ENCODE data around the gene FABP3. TPM values are rescaled to one million over a fixed set of nuclear protein-coding genes. Genes with fewer than 3 reads are reported as not detected.
"Not testable (repeated sequence)": the region's sequence is repeated elsewhere in the genome, so short reads cannot be mapped to it uniquely, and the experiment has no call there.

The FABP3 gene
- total RNA-seq, 2 experiments from 2014 or later, result not detected

- Histone ChIP-seq H3K9me3 (ENCODE audit: low read length) (no peaks in the 10 kb centered on the region), H2AFZ (ENCODE audit: low read length) (no peak overlapping the region), H3K79me2 (ENCODE audit: insufficient read depth, low read depth, low read length) (no peaks in the 10 kb centered on the region), H3K4me1 (ENCODE audit: insufficient read depth, low read length, poor library complexity, severe bottlenecking) (no peaks in the 10 kb centered on the region), H3K36me3 (ENCODE audit: insufficient read depth, low read length) (no peaks in the 10 kb centered on the region), H3K4me3 (ENCODE audit: low read depth, low read length, poor library complexity, severe bottlenecking) (no peak overlapping the region), H3K4me2 (ENCODE audit: low read length) (no peak overlapping the region), H3K9me2 (ENCODE audit: insufficient read depth, low read length) (no peaks in the 10 kb centered on the region), H3K27ac (ENCODE audit: low read depth, low read length, poor library complexity, severe bottlenecking) (no peak overlapping the region), H4K20me1 (ENCODE audit: insufficient read depth, low read length) (no peaks in the 10 kb centered on the region)
- ChIA-PET CTCF (ENCODE audit: unreplicated experiment) (no interaction called here), POLR2A (no interaction called here)
- TF ChIP-seq EZH2phosphoT487 (IDR thresholded peaks at IDR 0.05; ENCODE audit: borderline replicate concordance, low read depth, low read length) (no peak), CTCF (conservative IDR thresholded peaks at IDR 0.05; ENCODE audit: low read length) (no peak)
- intact Hi-C loops (cut with micrococcal nuclease; ENCODE audit: unreplicated experiment), result no loop called here
- DNase-seq (ENCODE audit: low spot score), result no peak
- BruUV-seq (replicated peaks), result no TSS peak
Observed at GRCh38 chr1:31387612-31388011, 14.7 kb upstream of the FABP3 start.

- H3K9me3 ChIP-seq (ENCODE audit: low read length); H3K36me3 ChIP-seq (ENCODE audit: insufficient read depth, low read length); CTCF ChIA-PET (ENCODE audit: unreplicated experiment); H2AFZ ChIP-seq (ENCODE audit: low read length); H3K79me2 ChIP-seq (ENCODE audit: insufficient read depth, low read depth, low read length); DNase-seq (ENCODE audit: low spot score); H3K4me1 ChIP-seq (ENCODE audit: insufficient read depth, low read length, poor library complexity, severe bottlenecking); H4K20me1 ChIP-seq (ENCODE audit: insufficient read depth, low read length); H3K9me2 ChIP-seq (ENCODE audit: insufficient read depth, low read length); H3K4me3 ChIP-seq (ENCODE audit: low read depth, low read length, poor library complexity, severe bottlenecking); intact Hi-C loops (cut with micrococcal nuclease; ENCODE audit: unreplicated experiment); H3K27ac ChIP-seq (ENCODE audit: low read depth, low read length, poor library complexity, severe bottlenecking); BruUV-seq (replicated peaks); H3K4me2 ChIP-seq (ENCODE audit: low read length): not testable (repeated sequence)
- POLR2A ChIA-PET, result interaction anchor here (0.7 kb wide), 1 partner anchor 96 kb away, joined by 3 read pairs; no protein-coding TSS in a partner anchor
Observed at GRCh38 chr1:31386576-31387243, 13.8 kb upstream of the FABP3 start.

- no peaks in the 10 kb centered on the region for H3K36me3 ChIP-seq (ENCODE audit: insufficient read depth, low read length)
- no peak overlapping the region for H3K4me2 ChIP-seq (ENCODE audit: low read length)
- H3K9me2 ChIP-seq (ENCODE audit: insufficient read depth, low read length), result no peaks in the 10 kb centered on the region
- no TSS peak for BruUV-seq (replicated peaks)
- ChIA-PET POLR2A (interaction anchor here (0.7 kb wide), 1 partner anchor 523 kb away, joined by 3 read pairs; no protein-coding TSS in a partner anchor), CTCF (ENCODE audit: unreplicated experiment) (no interaction called here)
- no peak overlapping the region for H3K27ac ChIP-seq (ENCODE audit: low read depth, low read length, poor library complexity, severe bottlenecking)
- no peaks in the 10 kb centered on the region for H3K9me3 ChIP-seq (ENCODE audit: low read length)
- DNase-seq (ENCODE audit: low spot score), result no peak
- no peak overlapping the region for H2AFZ ChIP-seq (ENCODE audit: low read length)
- H4K20me1 ChIP-seq (ENCODE audit: insufficient read depth, low read length), result no peaks in the 10 kb centered on the region
- no peaks in the 10 kb centered on the region for H3K4me1 ChIP-seq (ENCODE audit: insufficient read depth, low read length, poor library complexity, severe bottlenecking)
- no peaks in the 10 kb centered on the region for H3K79me2 ChIP-seq (ENCODE audit: insufficient read depth, low read depth, low read length)
- intact Hi-C loops (cut with micrococcal nuclease; ENCODE audit: unreplicated experiment), result no loop called here
- no peak overlapping the region for H3K4me3 ChIP-seq (ENCODE audit: low read depth, low read length, poor library complexity, severe bottlenecking)
- TF ChIP-seq EZH2phosphoT487 (IDR thresholded peaks at IDR 0.05; ENCODE audit: borderline replicate concordance, low read depth, low read length) (no peak), CTCF (conservative IDR thresholded peaks at IDR 0.05; ENCODE audit: low read length) (no peak)
Observed at GRCh38 chr1:31383967-31384366, 11.1 kb upstream of the FABP3 start.
